Nephron (organoid): ENCODE results near the gene IP6K1.

Experiments
- H3K27ac Mint-ChIP-seq, 3 experiments: 2 replicates each; pipeline ENCODE4 v1.8.0; 2020; ENCODE audit warnings: mixed read lengths in 3 of 3, mild to moderate bottlenecking in 2 of 3, moderate library complexity in 1 of 3
- H3K27me3 Mint-ChIP-seq: 2 replicates; pipeline ENCODE4 v1.8.0; 2021; ENCODE audit warnings: low read depth, mild to moderate bottlenecking, moderate library complexity, mixed read lengths
- H3K36me3 Mint-ChIP-seq: 2 replicates; pipeline ENCODE4 v1.8.0; 2020; ENCODE audit warnings: low read depth, mixed read lengths
- H3K4me1 Mint-ChIP-seq: 2 replicates; pipeline ENCODE4 v1.8.0; 2020; ENCODE audit warnings: mixed read lengths
- H3K4me3 Mint-ChIP-seq, 3 experiments: 2 replicates each; pipeline ENCODE4 v1.8.0; 2020; ENCODE audit warnings: mild to moderate bottlenecking in 3 of 3, mixed read lengths in 3 of 3, moderate library complexity in 2 of 3
- H3K9me3 Mint-ChIP-seq: 2 replicates; pipeline ENCODE4 v1.8.0; 2020; ENCODE audit warnings: mixed read lengths
- TF ChIP-seq, protein P1 (sequence below), 3 experiments: fragments of 200-600 bp; sonication (generic); IDR thresholded peaks; one replicate each; pipeline ENCODE4 v1.5.0; 2021; ENCODE audit warnings: antibody characterized with exemption in 3 of 3; ENCODE audit not compliant: unreplicated experiment in 3 of 3

IP6K1 gene

DNA sequence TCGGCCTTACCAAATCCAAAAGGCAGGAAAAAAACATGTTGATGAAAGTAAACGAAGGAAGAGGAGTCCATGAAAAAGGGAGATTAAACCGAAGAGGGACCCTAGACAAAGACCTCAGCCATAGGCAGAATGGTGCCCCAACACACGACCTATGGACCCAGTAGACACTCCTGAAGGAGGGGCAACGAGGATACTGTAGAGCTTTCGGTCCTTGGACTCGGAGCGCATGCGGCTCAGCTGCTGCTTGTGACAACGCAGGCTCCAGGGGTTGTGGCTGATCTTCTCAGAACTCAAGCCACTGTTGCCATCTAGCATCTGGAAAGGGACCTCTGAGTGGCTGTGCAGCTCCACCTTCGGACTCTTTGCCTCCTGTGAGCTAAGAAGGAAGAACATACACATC lies 53.7 kb downstream of the IP6K1 start:
- Mint-ChIP-seq H3K4me3 (no peak overlapping the region), H3K27ac (no peak overlapping the region), H3K4me1 (no peaks in the 10 kb centered on the region), H3K9me3 (no peaks in the 10 kb centered on the region), H3K36me3 (peaks cover 57% of the 10 kb centered on the region), H3K27me3 (no peaks in the 10 kb centered on the region)
- TF ChIP-seq, protein P1, sequence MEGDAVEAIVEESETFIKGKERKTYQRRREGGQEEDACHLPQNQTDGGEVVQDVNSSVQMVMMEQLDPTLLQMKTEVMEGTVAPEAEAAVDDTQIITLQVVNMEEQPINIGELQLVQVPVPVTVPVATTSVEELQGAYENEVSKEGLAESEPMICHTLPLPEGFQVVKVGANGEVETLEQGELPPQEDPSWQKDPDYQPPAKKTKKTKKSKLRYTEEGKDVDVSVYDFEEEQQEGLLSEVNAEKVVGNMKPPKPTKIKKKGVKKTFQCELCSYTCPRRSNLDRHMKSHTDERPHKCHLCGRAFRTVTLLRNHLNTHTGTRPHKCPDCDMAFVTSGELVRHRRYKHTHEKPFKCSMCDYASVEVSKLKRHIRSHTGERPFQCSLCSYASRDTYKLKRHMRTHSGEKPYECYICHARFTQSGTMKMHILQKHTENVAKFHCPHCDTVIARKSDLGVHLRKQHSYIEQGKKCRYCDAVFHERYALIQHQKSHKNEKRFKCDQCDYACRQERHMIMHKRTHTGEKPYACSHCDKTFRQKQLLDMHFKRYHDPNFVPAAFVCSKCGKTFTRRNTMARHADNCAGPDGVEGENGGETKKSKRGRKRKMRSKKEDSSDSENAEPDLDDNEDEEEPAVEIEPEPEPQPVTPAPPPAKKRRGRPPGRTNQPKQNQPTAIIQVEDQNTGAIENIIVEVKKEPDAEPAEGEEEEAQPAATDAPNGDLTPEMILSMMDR (IDR thresholded peaks at IDR 0.05; ENCODE audit: unreplicated experiment in 3 of 3): no peak

DNA sequence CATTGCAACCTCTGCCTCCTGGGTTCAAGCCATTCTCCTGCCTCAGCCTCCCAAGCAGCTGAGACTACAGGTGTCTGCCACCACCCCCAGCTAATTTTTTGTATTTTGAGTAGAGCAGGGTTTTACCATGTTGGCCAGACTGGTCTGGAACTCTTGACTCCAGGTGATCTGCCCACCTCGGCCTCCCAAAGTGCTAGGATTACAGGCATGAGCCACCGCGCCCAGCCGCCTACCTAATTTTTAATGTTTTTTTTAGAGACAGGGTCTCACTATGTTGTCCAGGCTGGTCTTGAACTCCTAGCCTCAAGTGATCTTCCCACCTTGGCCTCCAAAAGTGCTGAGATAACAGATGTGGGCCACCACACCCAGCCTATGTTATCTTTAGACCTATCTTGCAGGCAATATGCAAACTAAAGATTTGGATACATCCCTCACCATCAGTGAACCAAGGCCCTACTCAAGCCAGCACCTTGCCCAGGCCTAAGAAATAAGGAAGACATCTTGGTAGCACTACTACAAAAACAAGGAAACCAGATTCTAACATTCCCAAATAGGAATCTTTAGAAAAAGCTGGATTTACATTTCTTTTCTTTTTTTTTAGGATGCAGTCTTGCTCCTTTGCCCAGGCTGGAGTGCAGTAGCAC lies 56.3 kb downstream of the IP6K1 start:
- H3K27me3 Mint-ChIP-seq: no peaks in the 10 kb centered on the region
- H3K9me3 Mint-ChIP-seq: no peaks in the 10 kb centered on the region
- peaks cover 45% of the 10 kb centered on the region for H3K36me3 Mint-ChIP-seq
- TF ChIP-seq, protein P1 (IDR thresholded peaks at IDR 0.05; ENCODE audit: unreplicated experiment in 3 of 3): no peak
- H3K27ac Mint-ChIP-seq: no peak overlapping the region
- H3K4me3 Mint-ChIP-seq: no peak overlapping the region
- no peaks in the 10 kb centered on the region for H3K4me1 Mint-ChIP-seq

DNA sequence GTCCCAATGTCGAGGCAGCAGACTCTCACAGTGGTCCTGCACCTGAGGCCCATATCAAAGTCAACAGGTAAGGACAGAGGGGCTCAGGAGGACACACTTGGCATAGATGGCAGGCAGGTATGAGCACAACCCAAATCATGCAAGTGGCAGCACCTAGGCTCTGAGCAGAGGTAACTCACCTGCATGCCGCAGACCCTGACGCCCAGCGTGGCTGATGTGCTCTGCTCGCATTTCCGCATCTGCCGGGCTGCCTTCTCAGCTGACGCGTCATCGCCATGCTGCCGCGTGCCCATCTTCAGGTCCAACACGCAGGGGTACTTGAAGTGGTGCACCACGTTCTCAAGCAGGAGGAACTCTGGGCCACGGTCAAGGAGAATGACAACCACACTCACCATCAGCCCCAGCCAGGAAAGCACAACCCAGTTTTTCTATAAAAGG lies 58.4 kb downstream of the IP6K1 start:
- Mint-ChIP-seq H3K27ac (no peak overlapping the region), H3K4me3 (no peak overlapping the region), H3K36me3 (peaks cover 31% of the 10 kb centered on the region), H3K4me1 (peaks cover 4% of the 10 kb centered on the region), H3K27me3 (no peaks in the 10 kb centered on the region), H3K9me3 (no peaks in the 10 kb centered on the region)
- TF ChIP-seq, protein P1 (IDR thresholded peaks at IDR 0.05; ENCODE audit: unreplicated experiment in 3 of 3): no peak

DNA sequence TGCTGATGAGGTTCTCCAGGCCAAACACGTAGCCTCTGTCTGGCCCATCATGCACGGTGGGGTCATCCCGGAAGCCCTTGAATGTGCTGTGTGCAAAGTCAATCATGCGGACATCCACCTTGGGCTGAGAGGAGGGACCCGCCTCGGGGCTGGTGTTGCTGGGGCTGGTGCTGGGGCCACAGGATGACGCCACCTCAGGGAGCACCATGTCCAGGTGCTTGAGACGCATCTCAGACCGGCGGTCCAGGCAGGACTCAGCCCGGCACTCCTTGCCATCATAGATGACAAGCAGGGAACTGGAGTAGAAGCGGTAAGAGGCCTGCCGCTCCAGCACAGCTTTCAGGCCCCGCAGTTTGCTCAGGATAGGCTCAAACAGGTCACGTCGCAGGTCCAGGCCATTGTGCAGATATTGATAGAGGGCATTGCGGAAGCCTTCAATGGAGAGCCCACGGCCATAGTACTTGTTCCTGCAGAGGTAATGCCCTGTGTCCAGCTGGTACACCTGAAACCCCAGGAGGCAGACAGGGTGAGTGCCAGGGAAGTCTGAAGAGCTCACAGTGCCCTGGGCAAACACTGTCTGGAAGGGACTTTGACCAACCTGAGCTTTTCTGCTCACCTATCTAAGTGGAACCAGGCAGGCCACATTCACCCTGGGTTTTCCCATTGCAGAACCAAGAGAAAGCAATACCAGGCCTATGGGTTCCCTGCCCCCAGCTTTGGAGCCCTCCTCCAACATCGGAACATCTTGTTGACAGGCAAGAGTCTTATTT lies 59.0 kb downstream of the IP6K1 start:
- no peak overlapping the region for H3K4me3 Mint-ChIP-seq
- peaks cover 10% of the 10 kb centered on the region for H3K4me1 Mint-ChIP-seq
- H3K27me3 Mint-ChIP-seq: no peaks in the 10 kb centered on the region
- H3K27ac Mint-ChIP-seq: no peak overlapping the region
- no peaks in the 10 kb centered on the region for H3K9me3 Mint-ChIP-seq
- peaks cover 24% of the 10 kb centered on the region for H3K36me3 Mint-ChIP-seq
- TF ChIP-seq, protein P1 (IDR thresholded peaks at IDR 0.05; ENCODE audit: unreplicated experiment in 3 of 3): no peak

DNA sequence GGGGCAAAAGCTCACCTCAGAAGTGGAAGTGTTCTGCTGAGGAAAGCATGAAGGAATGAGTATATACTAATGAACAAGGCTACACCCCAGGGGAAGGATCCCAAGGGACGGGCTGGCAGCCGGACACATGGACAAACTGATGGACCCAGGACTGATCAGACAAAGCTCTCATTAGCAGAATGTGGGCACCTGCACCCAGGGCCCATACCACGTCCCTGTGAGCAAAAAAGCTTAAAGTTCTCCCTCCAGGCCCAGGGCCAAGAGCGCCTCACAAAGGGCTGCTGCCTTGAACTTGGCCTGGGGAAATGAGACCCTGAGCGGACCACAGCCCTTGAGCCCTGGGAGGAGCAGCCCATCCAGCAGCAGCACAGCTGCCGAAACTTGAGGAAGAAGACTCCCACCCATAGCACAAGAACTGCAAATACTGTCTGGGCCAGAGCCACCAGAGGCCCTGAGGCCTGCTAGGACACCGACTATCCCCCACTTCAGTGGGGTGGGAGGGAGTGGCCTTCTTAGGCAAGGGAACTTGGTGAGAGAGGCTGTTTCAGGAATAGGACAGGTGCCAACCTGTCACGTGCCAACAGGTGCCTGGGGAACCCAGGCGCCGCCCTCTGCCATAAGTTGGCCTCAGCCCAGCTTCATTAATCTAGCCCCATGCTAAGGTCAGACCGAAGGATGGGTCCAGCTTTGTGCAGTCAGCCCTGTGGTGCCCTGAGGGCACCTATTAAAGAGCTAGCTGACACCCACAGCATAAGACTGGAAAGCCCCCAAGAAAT lies 60.2 kb downstream of the IP6K1 start:
- Mint-ChIP-seq H3K4me1 (peaks cover 10% of the 10 kb centered on the region), H3K27ac (peak overlapping the region in 1 of 3 experiments; percentile 31), H3K27me3 (no peaks in the 10 kb centered on the region), H3K4me3 (peak overlapping the region in 2 of 3 experiments; percentile 34 to 51), H3K9me3 (no peaks in the 10 kb centered on the region), H3K36me3 (peaks cover 22% of the 10 kb centered on the region)
- TF ChIP-seq, protein P1 (IDR thresholded peaks at IDR 0.05; ENCODE audit: unreplicated experiment in 3 of 3): no peak
